PC-9 (cell line): ENCODE data around the gene LHX4. TPM values are rescaled to one million over a fixed set of nuclear protein-coding genes. Genes with fewer than 3 reads are reported as not detected.

Source experiments
- BruUV-seq: library from RNA; stranded (reverse); fragments of 400-500 nt; replicated peaks from 2 replicates; lab custom pipeline; 2021; lab: Mats Ljungman, UMichigan
- CTCF ChIA-PET: fragments of 300-600 bp; sonication (Branson Sonifier 250); formaldehyde crosslinking; loops from one replicate; lab custom pipeline; 2022; ENCODE audit warnings: antibody characterized with exemption; lab: Charles Lee
- POLR2A ChIA-PET: fragments of 300-600 bp; sonication (Branson Sonifier 250); formaldehyde crosslinking; loops from one replicate; lab custom pipeline; 2022; ENCODE audit warnings: antibody characterized with exemption; ENCODE audit not compliant: unreplicated experiment; lab: Charles Lee
- DNase-seq, 2 experiments: peaks; one replicate each; pipeline versions ENCODE4 v3.0.0 to v3.0.0-alpha.2; 2015 to 2022; ENCODE audit warnings: mixed read lengths in 1 of 2
- H2AFZ ChIP-seq: fragments of 200-600 bp; sonication (generic); 2 replicates; pipeline ENCODE4 v1.8.1; 2017; ENCODE audit warnings: antibody characterized with exemption
- H3F3A ChIP-seq: fragments of 200-600 bp; sonication (generic); 2 replicates; pipeline ENCODE4 v1.8.1; 2017; ENCODE audit warnings: antibody characterized with exemption, mild to moderate bottlenecking, low read depth; ENCODE audit not compliant: insufficient read depth
- H3K27ac ChIP-seq: fragments of 200-600 bp; sonication (generic); 2 replicates; pipeline ENCODE4 v1.6.1; 2016; ENCODE audit warnings: mixed run types
- H3K27me3 ChIP-seq: fragments of 200-600 bp; sonication (generic); 2 replicates; pipeline ENCODE4 v1.6.1; 2016; ENCODE audit warnings: low read depth, mixed run types; ENCODE audit not compliant: insufficient read depth
- H3K36me3 ChIP-seq: fragments of 200-600 bp; sonication (generic); 2 replicates; pipeline ENCODE4 v1.6.1; 2016; ENCODE audit warnings: low read depth, mixed run types
- H3K4me1 ChIP-seq: fragments of 200-600 bp; sonication (generic); replicated peaks from 2 replicates; pipeline ENCODE4 v1.6.1; 2016; ENCODE audit warnings: mixed run types; ENCODE audit not compliant: insufficient read depth
- H3K4me2 ChIP-seq: fragments of 200-600 bp; sonication (generic); 2 replicates; pipeline ENCODE4 v1.6.1; 2017; ENCODE audit warnings: mixed run types
- H3K4me3 ChIP-seq: fragments of 200-600 bp; sonication (generic); 2 replicates; pipeline ENCODE4 v1.6.1; 2016; ENCODE audit warnings: mixed run types
- H3K79me2 ChIP-seq: fragments of 200-600 bp; sonication (generic); 2 replicates; pipeline ENCODE4 v1.6.1; 2017; ENCODE audit warnings: low read depth, mixed run types
- H3K9me2 ChIP-seq: fragments of 200-600 bp; sonication (generic); 2 replicates; pipeline ENCODE4 v1.8.1; 2017; ENCODE audit warnings: mild to moderate bottlenecking; ENCODE audit not compliant: insufficient read depth
- H3K9me3 ChIP-seq: fragments of 200-600 bp; sonication (generic); 2 replicates; pipeline ENCODE4 v1.8.1; 2016; ENCODE audit warnings: low read depth; ENCODE audit not compliant: insufficient read depth
- H4K20me1 ChIP-seq: fragments of 200-600 bp; sonication (generic); 2 replicates; pipeline ENCODE4 v1.8.1; 2017; ENCODE audit not compliant: insufficient read depth
- CTCF ChIP-seq: fragments of 200-600 bp; sonication (generic); conservative IDR thresholded peaks from 2 replicates; pipeline ENCODE4 v1.6.1; 2017; ENCODE audit warnings: mixed run types, antibody characterized with exemption, mild to moderate bottlenecking, moderate library complexity
- EZH2 ChIP-seq: fragments of 200-600 bp; sonication (generic); IDR thresholded peaks from 2 replicates; pipeline ENCODE4 v1.8.0; 2017; ENCODE audit warnings: antibody characterized with exemption, low read depth
- intact Hi-C: fragments of 100-400 bp; cut with micrococcal nuclease; formaldehyde crosslinking; loops from one replicate; pipeline ENCODE4 v1.10.0; 2022; ENCODE audit not compliant: unreplicated experiment
- total RNA-seq: library from RNA; stranded (reverse); gene quantifications from 2 replicates; pipeline ENCODE4 v1.2.3, GENCODE V29; 2021

The LHX4 gene
- total RNA-seq, 1 experiment from 2014 or later, result 0.28 TPM

- H3K9me2 ChIP-seq, result no peaks in the 10 kb centered on the region
- H2AFZ ChIP-seq, result no peak overlapping the region
- no peaks in the 10 kb centered on the region for H4K20me1 ChIP-seq
- H3K4me1 ChIP-seq, result 0 out of 2 replicates have a peak, but pooled peaks cover 4% of the 10 kb centered on the region
- no peak overlapping the region for H3K4me3 ChIP-seq
- no peak for DNase-seq
- H3K27me3 ChIP-seq, result no peaks in the 10 kb centered on the region
- H3K27ac ChIP-seq, result no peak overlapping the region
- H3K4me2 ChIP-seq, result no peak overlapping the region
- BruUV-seq, result no TSS peak
- H3F3A ChIP-seq, result peaks cover 10% of the 10 kb centered on the region; the same call in 1 of the 2 replicates
- H3K79me2 ChIP-seq, result no peaks in the 10 kb centered on the region
- no peaks in the 10 kb centered on the region for H3K9me3 ChIP-seq
- POLR2A ChIA-PET, result interaction anchor here (0.5 kb wide), 1 partner anchor 33 kb away, joined by 3 read pairs; no protein-coding TSS in a partner anchor
- CTCF ChIA-PET, result no interaction called here
- intact Hi-C loops, result no loop called here
- no peaks in the 10 kb centered on the region for H3K36me3 ChIP-seq
- TF ChIP-seq EZH2, result no peak
- no peak for TF ChIP-seq CTCF
Observed at GRCh38 chr1:180234369-180235076, 4.5 kb downstream of the LHX4 start.

GRCh38 chr1:180235077-180235501 is 5.0 kb downstream of the LHX4 start:
- Histone ChIP-seq H4K20me1 (no peaks in the 10 kb centered on the region), H3K4me1 (0 out of 2 replicates have a peak, but pooled peaks cover 4% of the 10 kb centered on the region), H3K36me3 (no peaks in the 10 kb centered on the region), H3K9me3 (no peaks in the 10 kb centered on the region), H3K9me2 (no peaks in the 10 kb centered on the region), H3K27me3 (no peaks in the 10 kb centered on the region), H3K79me2 (no peaks in the 10 kb centered on the region), H2AFZ (no peak overlapping the region), H3K4me2 (no peak overlapping the region), H3K4me3 (no peak overlapping the region), H3K27ac (no peak overlapping the region), H3F3A (peaks cover 10% of the 10 kb centered on the region; the same call in 1 of the 2 replicates)
- BruUV-seq, result no TSS peak
- TF ChIP-seq EZH2 (no peak), CTCF (no peak)
- CTCF ChIA-PET, result no interaction called here
- no peak for DNase-seq
- intact Hi-C loops, result no loop called here
- POLR2A ChIA-PET, result no interaction called here

- Histone ChIP-seq H4K20me1 (no peaks in the 10 kb centered on the region), H3K27ac (no peak overlapping the region), H3K9me3 (no peaks in the 10 kb centered on the region), H2AFZ (no peak overlapping the region), H3K4me2 (no peak overlapping the region), H3K36me3 (no peaks in the 10 kb centered on the region), H3K4me1 (0 out of 2 replicates have a peak, but pooled peaks cover 4% of the 10 kb centered on the region), H3K27me3 (no peaks in the 10 kb centered on the region), H3K4me3 (no peak overlapping the region), H3F3A (peaks cover 10% of the 10 kb centered on the region; the same call in 1 of the 2 replicates), H3K79me2 (no peaks in the 10 kb centered on the region), H3K9me2 (no peaks in the 10 kb centered on the region)
- no TSS peak for BruUV-seq
- POLR2A ChIA-PET, result no interaction called here
- CTCF ChIA-PET, result no interaction called here
- DNase-seq, result no peak
- intact Hi-C loops, result no loop called here
- TF ChIP-seq CTCF (no peak), EZH2 (no peak)
Observed at GRCh38 chr1:180235502-180236239, 5.6 kb downstream of the LHX4 start.
